KMS-11 (cell line): Measurements from ENCODE around the gene CYTH3.
"Not testable (repeated sequence)": the region's sequence is repeated elsewhere in the genome, so short reads cannot be mapped to it uniquely, and the experiment has no call there.

Experiments
- H2AFZ ChIP-seq: fragments of 200-600 bp; sonication (generic); 2 replicates; pipeline ENCODE4 v1.6.1; 2016; ENCODE audit warnings: antibody characterized with exemption, mixed run types, low read depth
- H3K27ac ChIP-seq: fragments of 200-600 bp; sonication (generic); 2 replicates; pipeline ENCODE4 v1.6.1; 2016; ENCODE audit warnings: mild to moderate bottlenecking, mixed run types
- H3K27me3 ChIP-seq: fragments of 200-600 bp; sonication (generic); 2 replicates; pipeline ENCODE4 v1.6.1; 2017; ENCODE audit warnings: mild to moderate bottlenecking, low read depth, mixed run types, moderate library complexity; ENCODE audit not compliant: insufficient read depth
- H3K36me3 ChIP-seq: fragments of 200-600 bp; sonication (generic); 2 replicates; pipeline ENCODE4 v1.6.1; 2017; ENCODE audit warnings: mild to moderate bottlenecking, mixed run types; ENCODE audit not compliant: insufficient read depth
- H3K4me1 ChIP-seq: fragments of 200-600 bp; sonication (generic); 2 replicates; pipeline ENCODE4 v1.6.1; 2016; ENCODE audit warnings: mild to moderate bottlenecking, low read depth, mixed run types; ENCODE audit not compliant: poor library complexity, severe bottlenecking
- H3K4me2 ChIP-seq: fragments of 200-600 bp; sonication (generic); 2 replicates; pipeline ENCODE4 v1.7.0; 2016; ENCODE audit warnings: mild to moderate bottlenecking, mixed run types
- H3K4me3 ChIP-seq: fragments of 200-600 bp; sonication (generic); IDR thresholded peaks from 2 replicates; pipeline ENCODE4 v1.6.1; 2017; ENCODE audit warnings: low read depth, low read length, mixed read lengths; ENCODE audit not compliant: insufficient read depth
- H3K79me2 ChIP-seq: fragments of 200-600 bp; sonication (generic); 2 replicates; pipeline ENCODE4 v1.6.1; 2016; ENCODE audit warnings: low read depth, mixed run types; ENCODE audit not compliant: insufficient read depth
- H3K9ac ChIP-seq: fragments of 200-600 bp; sonication (generic); 2 replicates; pipeline ENCODE4 v1.6.1; 2016; ENCODE audit warnings: mild to moderate bottlenecking, mixed run types
- H4K20me1 ChIP-seq: fragments of 200-600 bp; sonication (generic); 2 replicates; pipeline ENCODE4 v1.6.1; 2016; ENCODE audit warnings: mild to moderate bottlenecking, mixed run types; ENCODE audit not compliant: insufficient read depth
- CTCF ChIP-seq: fragments of 200-600 bp; sonication (generic); conservative IDR thresholded peaks from 2 replicates; pipeline ENCODE4 v1.6.1; 2017; ENCODE audit warnings: low read depth, mild to moderate bottlenecking, antibody characterized with exemption, low read length, moderate library complexity, mixed read lengths

Gene CYTH3

DNA sequence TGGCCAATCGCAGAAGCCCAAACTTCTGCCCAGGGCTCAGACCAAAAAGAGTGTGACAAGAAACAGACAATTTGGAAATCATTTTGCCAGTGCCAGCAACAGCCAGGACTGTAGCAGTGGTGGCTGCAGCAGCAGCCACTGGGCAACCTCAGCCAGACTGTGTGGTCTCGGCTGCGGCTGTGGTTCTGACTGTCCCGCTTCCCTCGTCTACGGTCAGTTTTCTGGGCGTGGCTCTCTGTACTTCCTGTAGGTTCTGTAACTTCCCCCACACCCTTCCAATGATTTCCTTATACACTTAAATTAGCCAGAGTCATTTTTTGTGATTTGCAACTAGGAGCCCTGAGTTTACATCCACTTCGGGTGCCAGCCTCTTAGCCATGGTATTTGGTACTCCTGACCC, 39.9 kb downstream of the CYTH3 start:
- no peak overlapping the region for H3K4me2 ChIP-seq
- H3K4me3 ChIP-seq = no peak overlapping the region
- H4K20me1 ChIP-seq = no peaks in the 10 kb centered on the region
- H3K27ac ChIP-seq = no peak overlapping the region
- no peak overlapping the region for H2AFZ ChIP-seq
- no peaks in the 10 kb centered on the region for H3K79me2 ChIP-seq
- no peaks in the 10 kb centered on the region for H3K36me3 ChIP-seq
- H3K27me3 ChIP-seq = no peaks in the 10 kb centered on the region
- no peaks in the 10 kb centered on the region for H3K4me1 ChIP-seq
- TF ChIP-seq CTCF = no peak
- H3K9ac ChIP-seq = no peak overlapping the region

DNA sequence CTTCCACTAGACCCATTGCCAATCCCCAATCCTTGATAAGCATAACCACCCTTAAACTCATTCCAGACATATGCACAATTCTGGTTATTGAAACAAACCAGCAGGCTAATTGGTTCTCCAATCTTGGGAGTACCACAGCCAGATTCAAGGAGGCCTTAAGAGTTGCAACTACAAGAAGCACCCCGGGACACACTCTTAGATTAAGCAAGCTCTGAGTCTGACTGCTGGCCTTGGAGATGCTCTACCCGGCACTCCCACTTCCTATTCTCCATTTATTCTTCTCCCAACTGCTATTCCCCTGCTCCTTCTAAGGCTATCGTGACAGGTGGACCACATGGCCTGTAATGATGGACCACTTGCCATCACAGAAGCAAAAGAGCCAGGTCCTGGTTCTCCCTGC, 40.3 kb downstream of the CYTH3 start:
- Histone ChIP-seq H3K79me2 (no peaks in the 10 kb centered on the region), H3K9ac (no peak overlapping the region), H3K4me2 (no peak overlapping the region), H3K36me3 (no peaks in the 10 kb centered on the region), H2AFZ (no peak overlapping the region), H3K4me1 (no peaks in the 10 kb centered on the region), H3K27me3 (no peaks in the 10 kb centered on the region), H3K27ac (no peak overlapping the region), H3K4me3 (no peak overlapping the region), H4K20me1 (no peaks in the 10 kb centered on the region)
- TF ChIP-seq CTCF = no peak

- Histone ChIP-seq H3K4me3 (no peak overlapping the region), H3K79me2 (no peaks in the 10 kb centered on the region), H3K4me1 (no peaks in the 10 kb centered on the region), H2AFZ (no peak overlapping the region), H4K20me1 (no peaks in the 10 kb centered on the region), H3K27me3 (no peaks in the 10 kb centered on the region), H3K4me2 (no peak overlapping the region), H3K27ac (no peak overlapping the region), H3K9ac (no peak overlapping the region), H3K36me3 (no peaks in the 10 kb centered on the region)
- TF ChIP-seq CTCF = no peak
These were observed 41.2 kb downstream of the CYTH3 start for GRCh38 chr7:6231184-6231583.

DNA sequence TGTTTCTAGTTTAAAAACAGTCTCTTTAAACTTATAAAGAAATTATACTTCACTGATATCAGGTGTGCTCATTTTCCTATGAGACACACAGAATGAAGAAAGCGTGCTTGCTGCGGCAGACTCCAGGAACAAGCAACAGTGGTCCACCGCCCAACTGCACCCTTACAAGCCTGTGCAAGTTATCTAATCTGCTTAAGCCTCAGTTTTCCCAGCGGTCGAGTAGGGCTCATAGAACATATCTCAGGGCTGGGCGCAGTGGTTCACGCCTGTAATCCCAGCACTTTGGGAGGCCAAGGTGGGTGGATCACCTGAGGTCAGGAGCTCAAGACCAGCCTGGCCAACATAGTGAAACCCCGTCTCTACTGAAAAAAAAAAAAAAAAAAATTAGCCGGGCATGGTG, 43.1 kb downstream of the CYTH3 start:
- not testable (repeated sequence) for H3K4me1 ChIP-seq, H2AFZ ChIP-seq, H3K27me3 ChIP-seq, H3K9ac ChIP-seq, H4K20me1 ChIP-seq, H3K36me3 ChIP-seq, H3K4me2 ChIP-seq, H3K27ac ChIP-seq, H3K79me2 ChIP-seq, H3K4me3 ChIP-seq

GRCh38 chr7:6228361-6229229, 43.8 kb downstream of the CYTH3 start:
- Histone ChIP-seq H3K4me2 (no peak overlapping the region), H3K4me3 (no peak overlapping the region), H3K36me3 (no peaks in the 10 kb centered on the region), H3K27ac (no peak overlapping the region), H2AFZ (no peak overlapping the region), H3K9ac (no peak overlapping the region), H3K79me2 (no peaks in the 10 kb centered on the region), H3K4me1 (no peaks in the 10 kb centered on the region), H4K20me1 (no peaks in the 10 kb centered on the region), H3K27me3 (no peaks in the 10 kb centered on the region)
- TF ChIP-seq CTCF = no peak
